WI38 (cell line): ENCODE measurements around the gene GPD2.

Experiments
- H3K4me3 ChIP-seq: 2 replicates; pipeline ENCODE4 v1.5.1; 2011; ENCODE audit warnings: low read depth, mild to moderate bottlenecking, control low read depth, low read length
- TF ChIP-seq, protein P1 (sequence below): IDR thresholded peaks from 2 replicates; pipeline ENCODE4 v1.5.1; 2012; ENCODE audit warnings: low read depth, mild to moderate bottlenecking, control low read depth, low read length

The GPD2 gene

GRCh38 chr2:156452971-156453370 lies 16.8 kb downstream of the GPD2 start:
- no peak overlapping the region for H3K4me3 ChIP-seq
- TF ChIP-seq, protein P1, sequence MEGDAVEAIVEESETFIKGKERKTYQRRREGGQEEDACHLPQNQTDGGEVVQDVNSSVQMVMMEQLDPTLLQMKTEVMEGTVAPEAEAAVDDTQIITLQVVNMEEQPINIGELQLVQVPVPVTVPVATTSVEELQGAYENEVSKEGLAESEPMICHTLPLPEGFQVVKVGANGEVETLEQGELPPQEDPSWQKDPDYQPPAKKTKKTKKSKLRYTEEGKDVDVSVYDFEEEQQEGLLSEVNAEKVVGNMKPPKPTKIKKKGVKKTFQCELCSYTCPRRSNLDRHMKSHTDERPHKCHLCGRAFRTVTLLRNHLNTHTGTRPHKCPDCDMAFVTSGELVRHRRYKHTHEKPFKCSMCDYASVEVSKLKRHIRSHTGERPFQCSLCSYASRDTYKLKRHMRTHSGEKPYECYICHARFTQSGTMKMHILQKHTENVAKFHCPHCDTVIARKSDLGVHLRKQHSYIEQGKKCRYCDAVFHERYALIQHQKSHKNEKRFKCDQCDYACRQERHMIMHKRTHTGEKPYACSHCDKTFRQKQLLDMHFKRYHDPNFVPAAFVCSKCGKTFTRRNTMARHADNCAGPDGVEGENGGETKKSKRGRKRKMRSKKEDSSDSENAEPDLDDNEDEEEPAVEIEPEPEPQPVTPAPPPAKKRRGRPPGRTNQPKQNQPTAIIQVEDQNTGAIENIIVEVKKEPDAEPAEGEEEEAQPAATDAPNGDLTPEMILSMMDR, result no peak

- no peak overlapping the region for H3K4me3 ChIP-seq
- TF ChIP-seq, protein P1, result no peak
These were observed 19.3 kb downstream of the GPD2 start for GRCh38 chr2:156455361-156455975.

GRCh38 chr2:156456616-156457015 lies 20.4 kb downstream of the GPD2 start:
- TF ChIP-seq, protein P1, result no peak

GRCh38 chr2:156457523-156458517 lies 21.6 kb downstream of the GPD2 start:
- TF ChIP-seq, protein P1, result no peak
- H3K4me3 ChIP-seq, result no peak overlapping the region

More at GRCh38 chr2:156456616-156457015, 20.4 kb downstream of the GPD2 start:
- H3K4me3 ChIP-seq, result no peak overlapping the region

GRCh38 chr2:156459720-156460119 lies 23.5 kb downstream of the GPD2 start:
- TF ChIP-seq, protein P1, result no peak
- no peak overlapping the region for H3K4me3 ChIP-seq

GRCh38 chr2:156464106-156464505 lies 27.9 kb downstream of the GPD2 start:
- TF ChIP-seq, protein P1, result no peak
- no peak overlapping the region for H3K4me3 ChIP-seq

DNA sequence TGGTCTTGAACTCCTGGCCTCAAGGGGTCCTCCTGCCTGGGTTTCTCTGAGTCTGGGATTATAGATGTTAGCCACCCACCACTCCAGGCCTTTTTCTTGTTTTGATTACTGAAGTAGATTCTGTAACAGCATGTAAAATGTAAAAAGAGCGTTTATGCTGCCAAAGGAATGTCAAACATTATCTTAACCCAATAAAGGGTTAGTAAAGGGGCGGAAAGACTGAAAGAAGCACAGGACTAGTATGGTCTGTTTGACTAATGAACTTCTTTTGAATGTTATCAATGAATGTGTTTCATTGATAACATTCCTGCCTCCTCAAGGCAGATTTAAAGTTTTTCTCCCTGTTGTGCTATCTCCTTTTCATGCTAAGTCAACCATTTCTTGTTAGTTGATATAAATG lies 29.4 kb downstream of the GPD2 start:
- TF ChIP-seq, protein P1, result no peak
- no peak overlapping the region for H3K4me3 ChIP-seq
